ENCODE measurements around the gene TXNDC12.
"Not testable (repeated sequence)": the region's sequence is repeated elsewhere in the genome, so short reads cannot be mapped to it uniquely, and the experiment has no call there.

TXNDC12 gene

GRCh38 chr1:52045666-52046195 lies 9.3 kb downstream of the TXNDC12 start:
- not testable (repeated sequence) for DNase-seq

- DNase-seq, result no peak
Measured at GRCh38 chr1:52045236-52045635, 9.8 kb downstream of the TXNDC12 start.

GRCh38 chr1:52041551-52042185 lies 13.3 kb downstream of the TXNDC12 start:
- no peak for DNase-seq

GRCh38 chr1:52037909-52038308 lies 17.1 kb downstream of the TXNDC12 start:
- no peak for DNase-seq

- no peak for DNase-seq
Measured at GRCh38 chr1:52037402-52037814, 17.6 kb downstream of the TXNDC12 start.

GRCh38 chr1:52034050-52034384 lies 21.0 kb downstream of the TXNDC12 start:
- no peak for DNase-seq

- peak; percentile 95 for DNase-seq
Measured at GRCh38 chr1:52033190-52034049, 21.6 kb downstream of the TXNDC12 start, which contains the start of gene KTI12. TSS of gene KTI12 (minus strand) at chr1:52033810. CDS start at chr1:52033761, 49 bp downstream.

GRCh38 chr1:52032785-52033131 lies 22.2 kb downstream of the TXNDC12 start:
- DNase-seq, result no peak

- no peak for DNase-seq
Measured at GRCh38 chr1:52032124-52032784, 22.7 kb downstream of the TXNDC12 start.

GRCh38 chr1:52028839-52029238 lies 26.2 kb downstream of the TXNDC12 start:
- DNase-seq, result not testable (repeated sequence)

GRCh38 chr1:52028328-52028727 lies 26.7 kb downstream of the TXNDC12 start:
- no peak for DNase-seq

GRCh38 chr1:52026278-52026677 lies 28.7 kb downstream of the TXNDC12 start:
- no peak for DNase-seq

GRCh38 chr1:52022133-52022532 lies 32.9 kb downstream of the TXNDC12 start:
- no peak for DNase-seq

GRCh38 chr1:52008071-52008809 lies 46.8 kb downstream of the TXNDC12 start:
- no peak for DNase-seq

GRCh38 chr1:52007215-52008002 lies 47.6 kb downstream of the TXNDC12 start:
- DNase-seq, result no peak

GRCh38 chr1:52006081-52006553 lies 48.9 kb downstream of the TXNDC12 start:
- DNase-seq, result not testable (repeated sequence)

GRCh38 chr1:52005548-52005947 lies 49.4 kb downstream of the TXNDC12 start:
- DNase-seq, result not testable (repeated sequence)

- DNase-seq, result no peak
Measured at GRCh38 chr1:52003877-52004276, 51.1 kb downstream of the TXNDC12 start.

- DNase-seq, result peak; percentile 79
Measured at GRCh38 chr1:52002038-52002917, 52.7 kb downstream of the TXNDC12 start.

GRCh38 chr1:51998701-51999100 lies 56.3 kb downstream of the TXNDC12 start:
- DNase-seq, result no peak

- DNase-seq, result peak; percentile 36
Measured at GRCh38 chr1:51997974-51998382, 57.0 kb downstream of the TXNDC12 start.

All from retina (tissue), 1 donor.